WTC11 (cell line): Measurements from ENCODE around the gene RANBP17. TPM values are rescaled to one million over a fixed set of nuclear protein-coding genes. Genes with fewer than 3 reads are reported as not detected.

ENCODE experiments used
- ATAC-seq: fragments of 200-7000 bp; cut with Tn5 transposase; 2 replicates; pipeline ENCODE4 v1.10.0; 2021; ENCODE audit warnings: mild to moderate bottlenecking, moderate library complexity
- CTCF ChIA-PET: fragments of 300-600 bp; sonication (Branson Sonifier 250); formaldehyde crosslinking; loops from one replicate; lab custom pipeline; 2021; ENCODE audit warnings: antibody characterized with exemption; lab: Charles Lee
- POLR2A ChIA-PET: fragments of 350-600 bp; sonication (Branson Sonifier 250); formaldehyde crosslinking; loops from one replicate; lab custom pipeline; 2021; ENCODE audit warnings: antibody characterized with exemption; lab: Charles Lee
- DNase-seq: peaks from one replicate; pipeline ENCODE4 v3.0.0; 2021; ENCODE audit warnings: low spot score
- H3K27ac Mint-ChIP-seq: 2 replicates; pipeline ENCODE4 v1.8.0; 2021; ENCODE audit warnings: mixed read lengths
- H3K27me3 Mint-ChIP-seq: 2 replicates; pipeline ENCODE4 v1.8.0; 2021; ENCODE audit warnings: low read depth, mild to moderate bottlenecking, moderate library complexity, mixed read lengths
- H3K36me3 Mint-ChIP-seq: 2 replicates; pipeline ENCODE4 v1.8.0; 2021; ENCODE audit warnings: mixed read lengths
- H3K4me1 Mint-ChIP-seq: 2 replicates; pipeline ENCODE4 v1.8.0; 2022; ENCODE audit warnings: mixed read lengths
- H3K4me3 Mint-ChIP-seq: 2 replicates; pipeline ENCODE4 v1.8.0; 2021; ENCODE audit warnings: mild to moderate bottlenecking, moderate library complexity, mixed read lengths
- H3K9me3 Mint-ChIP-seq: 2 replicates; pipeline ENCODE4 v1.8.0; 2021; ENCODE audit warnings: mixed read lengths
- AR ChIP-seq: fragments of 250-450 bp; sonication (Bioruptor Pico); IDR thresholded peaks from 2 replicates; pipeline ENCODE4 v1.9.0; 2021; ENCODE audit warnings: mild to moderate bottlenecking
- ATF2 ChIP-seq: sonication (generic); formaldehyde crosslinking; IDR thresholded peaks from 2 replicates; pipeline ENCODE4 v1.8.1; 2022; ENCODE audit warnings: low read depth, missing genetic modification reagents, borderline replicate concordance
- ATF6 ChIP-seq: sonication (generic); formaldehyde crosslinking; IDR thresholded peaks from 2 replicates; pipeline ENCODE4 v1.8.1; 2023; ENCODE audit warnings: mild to moderate bottlenecking, missing genetic modification reagents
- CBFB ChIP-seq: sonication (generic); formaldehyde crosslinking; IDR thresholded peaks from 2 replicates; pipeline ENCODE4 v1.8.1; 2022; ENCODE audit warnings: mild to moderate bottlenecking, low read depth, missing genetic modification reagents
- GABPB1 ChIP-seq: sonication (generic); formaldehyde crosslinking; IDR thresholded peaks from 2 replicates; pipeline ENCODE4 v1.8.1; 2023; ENCODE audit warnings: mild to moderate bottlenecking, missing genetic modification reagents
- NFATC4 ChIP-seq: fragments of 250-450 bp; sonication (Bioruptor Pico); IDR thresholded peaks from 2 replicates; pipeline ENCODE4 v1.9.0; 2021; ENCODE audit warnings: mild to moderate bottlenecking
- RELA ChIP-seq: sonication (generic); formaldehyde crosslinking; IDR thresholded peaks from 2 replicates; pipeline ENCODE4 v1.8.1; 2022; ENCODE audit warnings: missing genetic modification reagents, mild to moderate bottlenecking, borderline replicate concordance
- SMAD3 ChIP-seq: sonication (generic); formaldehyde crosslinking; IDR thresholded peaks from 2 replicates; pipeline ENCODE4 v1.8.0; 2022; ENCODE audit warnings: missing genetic modification reagents, mild to moderate bottlenecking, borderline replicate concordance
- TCF7 ChIP-seq: sonication (generic); formaldehyde crosslinking; IDR thresholded peaks from 2 replicates; pipeline ENCODE4 v1.8.0; 2022; ENCODE audit warnings: mild to moderate bottlenecking, low read depth, missing genetic modification reagents, moderate library complexity
- ZNF263 ChIP-seq: sonication (generic); formaldehyde crosslinking; IDR thresholded peaks from 2 replicates; pipeline ENCODE4 v1.8.1; 2022; ENCODE audit warnings: low read depth, mild to moderate bottlenecking, moderate library complexity, missing genetic modification reagents
- ZNF317 ChIP-seq: sonication (generic); formaldehyde crosslinking; IDR thresholded peaks from 2 replicates; pipeline ENCODE4 v1.8.1; 2023; ENCODE audit warnings: low read depth, mild to moderate bottlenecking, moderate library complexity, missing genetic modification reagents, borderline replicate concordance
- ZNF423 ChIP-seq: fragments of 250-450 bp; sonication (Bioruptor Pico); IDR thresholded peaks from 2 replicates; pipeline ENCODE4 v2.1.2; 2022; ENCODE audit warnings: mild to moderate bottlenecking, moderate library complexity
- total RNA-seq: library from RNA; stranded (reverse); gene quantifications from 3 replicates; pipeline ENCODE4 v1.2.3, GENCODE V29; 2021
- TF ChIP-seq, protein P1 (sequence below): sonication (generic); formaldehyde crosslinking; IDR thresholded peaks from 2 replicates; pipeline ENCODE4 v1.8.1; 2023; ENCODE audit warnings: mild to moderate bottlenecking, missing genetic modification reagents

RANBP17 gene
- total RNA-seq, 1 experiment from 2014 or later, result 23.1 TPM

GRCh38 chr5:171120986-171121622 lies 259.3 kb downstream of the RANBP17 start:
- ChIA-PET POLR2A (no interaction called here), CTCF (no interaction called here)
- Mint-ChIP-seq H3K9me3 (no peaks in the 10 kb centered on the region), H3K4me3 (no peak overlapping the region), H3K27me3 (no peaks in the 10 kb centered on the region), H3K27ac (no peak overlapping the region), H3K36me3 (no peaks in the 10 kb centered on the region), H3K4me1 (no peaks in the 10 kb centered on the region)
- no peak for TF ChIP-seq ATF2 (CRISPR knock-in tag)
- no peak for TF ChIP-seq ZNF423 (CRISPR knock-in tag)
- TF ChIP-seq NFATC4 (CRISPR knock-in tag), result no peak
- no peak for TF ChIP-seq ZNF317 (CRISPR knock-in tag)
- TF ChIP-seq GABPB1 (CRISPR knock-in tag), result no peak
- TF ChIP-seq SMAD3 (CRISPR knock-in tag), result no peak
- TF ChIP-seq ATF6 (CRISPR knock-in tag), result no peak
- TF ChIP-seq CBFB (CRISPR knock-in tag), result no peak
- DNase-seq, result no peak
- ATAC-seq, result no peak

DNA sequence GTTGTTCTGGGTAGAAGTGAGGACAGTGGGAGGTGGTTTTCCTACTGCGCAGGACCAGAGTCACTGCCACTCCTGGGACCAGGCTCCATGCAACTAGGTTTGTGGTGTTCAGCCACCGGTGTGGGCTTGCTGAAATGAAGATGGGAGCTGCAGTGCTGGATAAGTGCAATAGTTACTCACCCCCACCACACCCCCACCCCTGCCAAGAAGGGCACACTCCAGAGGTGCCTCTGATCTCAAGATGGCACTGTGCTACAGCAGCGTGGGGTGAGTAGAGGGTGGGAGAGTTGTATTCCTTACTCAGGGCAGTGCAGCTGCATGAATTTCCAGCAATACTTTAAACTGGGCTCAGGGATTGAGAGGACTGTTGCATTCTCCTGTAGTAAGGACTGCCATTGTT lies 259.8 kb downstream of the RANBP17 start:
- CTCF ChIA-PET, result no interaction called here
- ATAC-seq (no peak), DNase-seq (no peak)
- Mint-ChIP-seq H3K36me3 (no peaks in the 10 kb centered on the region), H3K9me3 (no peaks in the 10 kb centered on the region), H3K27ac (no peak overlapping the region), H3K27me3 (no peaks in the 10 kb centered on the region), H3K4me1 (no peaks in the 10 kb centered on the region), H3K4me3 (no peak overlapping the region)
- TF ChIP-seq ATF6 (CRISPR knock-in tag) (no peak), ZNF423 (CRISPR knock-in tag) (no peak), RELA (CRISPR knock-in tag) (no peak), TCF7 (no peak), AR (CRISPR knock-in tag) (no peak), GABPB1 (CRISPR knock-in tag) (no peak), ZNF317 (CRISPR knock-in tag) (no peak), ZNF263 (CRISPR knock-in tag) (no peak)
- TF ChIP-seq, protein P1, sequence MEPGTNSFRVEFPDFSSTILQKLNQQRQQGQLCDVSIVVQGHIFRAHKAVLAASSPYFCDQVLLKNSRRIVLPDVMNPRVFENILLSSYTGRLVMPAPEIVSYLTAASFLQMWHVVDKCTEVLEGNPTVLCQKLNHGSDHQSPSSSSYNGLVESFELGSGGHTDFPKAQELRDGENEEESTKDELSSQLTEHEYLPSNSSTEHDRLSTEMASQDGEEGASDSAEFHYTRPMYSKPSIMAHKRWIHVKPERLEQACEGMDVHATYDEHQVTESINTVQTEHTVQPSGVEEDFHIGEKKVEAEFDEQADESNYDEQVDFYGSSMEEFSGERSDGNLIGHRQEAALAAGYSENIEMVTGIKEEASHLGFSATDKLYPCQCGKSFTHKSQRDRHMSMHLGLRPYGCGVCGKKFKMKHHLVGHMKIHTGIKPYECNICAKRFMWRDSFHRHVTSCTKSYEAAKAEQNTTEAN, result no peak
- POLR2A ChIA-PET, result no interaction called here
